Right forelimb (tissue), 1 donor: ENCODE measurements around the gene HTD2.

Experiments used
- DNase-seq: peaks from one replicate; pipeline ENCODE4 v3.0.0-alpha.2; 2018

Gene HTD2

DNA sequence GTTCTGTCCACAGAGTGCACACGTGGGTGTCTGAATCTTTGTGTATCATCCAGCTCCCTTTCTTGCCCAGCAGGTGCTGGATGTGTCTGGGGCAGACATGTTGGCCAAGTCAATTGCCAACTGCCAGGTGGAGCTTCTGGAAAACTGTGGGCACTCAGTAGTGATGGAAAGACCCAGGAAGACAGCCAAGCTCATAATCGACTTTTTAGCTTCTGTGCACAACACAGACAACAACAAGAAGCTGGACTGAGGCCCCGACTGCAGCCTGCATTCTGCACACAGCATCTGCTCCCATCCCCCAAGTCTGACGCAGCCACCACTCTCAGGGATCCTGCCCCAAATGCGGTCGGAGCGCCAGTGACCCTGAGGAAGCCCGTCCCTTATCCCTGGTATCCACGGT lies 12.8 kb upstream of the HTD2 start:
- DNase-seq = no peak

DNA sequence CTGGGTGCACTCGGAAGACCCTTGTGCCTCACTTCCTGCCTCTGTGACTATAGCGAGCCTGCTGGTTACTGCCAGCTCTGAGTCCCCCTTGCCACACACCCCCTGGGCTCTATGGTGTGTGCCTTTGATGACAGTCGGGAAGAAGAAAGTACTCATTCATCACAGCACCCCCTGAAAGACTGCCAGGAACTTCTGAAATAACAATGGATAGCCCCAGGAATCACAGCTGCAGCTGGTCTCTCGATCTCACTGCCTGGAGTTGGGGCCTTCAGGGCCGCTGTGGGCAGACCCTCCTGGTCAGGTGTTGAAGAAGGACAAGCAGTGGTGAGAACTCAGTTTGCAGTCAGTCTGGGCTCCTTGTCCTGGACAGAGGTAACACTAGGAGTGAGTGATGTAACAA lies 10.1 kb upstream of the HTD2 start:
- DNase-seq = no peak

DNA sequence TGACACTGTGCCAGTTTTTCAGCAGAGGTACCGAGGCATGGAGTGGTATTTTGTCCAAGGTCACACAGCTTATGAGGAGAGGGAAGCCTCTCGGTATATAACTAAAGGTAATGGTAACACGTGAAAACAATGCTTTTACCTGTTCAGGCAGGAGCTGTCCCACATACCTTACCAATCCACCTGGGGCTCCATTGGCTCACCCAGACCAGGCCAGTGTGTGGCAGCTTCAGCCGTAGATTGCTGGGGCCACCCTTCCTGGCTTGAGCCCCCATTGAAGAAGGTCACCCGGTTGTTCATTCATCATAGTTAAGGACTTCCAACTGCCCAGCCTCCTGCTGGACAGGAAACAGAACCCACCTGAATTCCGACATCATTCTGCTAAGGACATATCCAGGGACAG lies 9.5 kb upstream of the HTD2 start:
- DNase-seq = no peak

DNA sequence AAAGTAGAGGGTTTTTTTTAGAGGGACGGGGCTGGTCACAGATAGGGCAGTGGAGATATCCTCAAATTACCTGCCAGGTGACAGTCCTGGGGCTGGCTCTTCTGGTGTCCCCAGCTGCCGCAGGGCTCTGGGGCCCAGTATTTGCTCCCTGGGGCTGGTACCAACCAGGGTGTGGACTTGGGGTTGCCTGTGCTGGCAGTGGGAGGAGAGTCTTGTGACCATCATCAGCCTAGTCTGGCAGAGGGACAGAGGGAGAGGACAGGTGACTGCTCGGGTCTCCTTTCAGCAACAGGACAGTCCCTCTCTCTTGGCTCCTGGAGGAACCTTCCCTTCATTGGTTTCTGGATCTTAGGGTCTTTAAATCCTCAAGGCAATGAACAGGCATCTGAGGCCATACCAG lies 8.1 kb upstream of the HTD2 start:
- no peak for DNase-seq

DNA sequence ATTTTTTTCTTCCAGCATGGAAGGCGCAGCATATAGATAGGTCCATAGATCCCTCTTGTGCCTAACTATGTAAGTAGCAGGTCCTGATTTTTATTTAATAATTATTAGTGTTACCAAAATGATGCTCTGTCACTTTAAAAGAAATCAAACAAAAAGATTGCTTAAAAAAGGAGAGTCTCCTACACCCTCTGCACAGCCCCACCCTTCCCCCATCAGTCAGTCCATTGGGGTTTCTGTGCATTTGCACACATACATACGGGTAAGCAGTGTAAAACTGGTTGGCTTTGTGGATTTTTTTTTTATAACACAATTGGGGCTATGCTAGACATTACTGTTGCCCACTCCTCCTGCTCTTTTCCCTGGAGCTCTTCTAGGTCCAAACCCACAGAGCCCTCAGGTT lies 7.2 kb upstream of the HTD2 start:
- DNase-seq = no peak

DNA sequence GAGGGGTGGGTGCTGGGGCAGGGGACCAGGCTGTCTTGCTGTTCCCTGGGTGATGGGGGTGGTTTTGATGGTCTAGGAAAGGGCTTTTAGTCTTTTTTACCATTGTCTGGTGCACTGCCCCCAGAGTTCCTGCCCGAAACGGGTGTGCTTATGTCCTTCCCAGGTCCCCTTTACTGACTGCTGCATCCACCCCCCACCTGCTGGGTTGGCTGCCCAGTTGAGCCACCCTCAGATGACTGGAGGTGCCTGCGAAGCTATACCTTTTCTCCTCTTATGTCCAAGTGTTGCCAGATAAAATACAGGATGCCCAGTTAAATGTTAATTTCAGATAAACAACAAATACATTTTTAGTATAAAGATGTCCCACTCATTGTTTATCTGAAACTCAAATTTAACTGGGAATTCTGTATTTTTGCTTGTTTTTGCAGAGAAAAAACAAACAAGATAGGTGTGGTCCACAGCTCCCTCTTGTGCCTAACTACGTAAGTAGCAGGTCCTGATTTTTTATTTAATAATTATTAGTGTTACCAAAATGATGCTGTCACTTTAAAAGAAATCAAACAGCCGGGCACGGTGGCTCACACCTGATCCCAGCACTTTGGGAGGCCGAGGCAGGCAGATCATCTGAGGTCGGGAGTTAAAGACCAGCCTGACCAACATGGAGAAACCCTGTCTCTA lies 6.3 kb upstream of the HTD2 start:
- no peak for DNase-seq

DNA sequence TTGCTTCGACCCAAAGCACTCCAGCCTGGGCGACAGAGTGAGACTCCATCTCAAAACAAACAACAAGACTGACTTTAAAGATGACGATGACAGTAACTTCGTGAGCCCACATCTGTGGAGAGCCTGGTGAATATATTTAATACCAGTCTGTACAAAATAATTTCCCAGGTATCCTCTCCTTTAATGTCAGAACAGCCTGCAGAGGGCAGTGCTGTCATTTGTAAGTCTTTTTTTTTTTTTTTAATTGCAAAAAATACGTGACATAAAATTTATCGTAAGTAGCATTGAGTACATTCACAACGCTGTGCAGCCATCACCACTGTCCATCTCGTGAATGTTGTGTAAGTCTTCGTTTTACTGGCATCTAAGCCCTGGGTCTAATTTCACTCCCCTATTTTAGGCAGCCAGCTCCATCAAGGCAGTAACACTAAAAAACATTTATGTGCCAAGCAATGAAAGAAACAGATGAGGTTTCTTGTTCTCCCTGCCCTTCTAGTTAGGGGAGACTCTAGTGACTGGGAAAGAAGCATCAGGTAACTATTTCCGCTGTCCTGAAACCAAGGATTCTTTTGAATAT lies 1.4 kb downstream of the HTD2 start:
- no peak for DNase-seq

DNA sequence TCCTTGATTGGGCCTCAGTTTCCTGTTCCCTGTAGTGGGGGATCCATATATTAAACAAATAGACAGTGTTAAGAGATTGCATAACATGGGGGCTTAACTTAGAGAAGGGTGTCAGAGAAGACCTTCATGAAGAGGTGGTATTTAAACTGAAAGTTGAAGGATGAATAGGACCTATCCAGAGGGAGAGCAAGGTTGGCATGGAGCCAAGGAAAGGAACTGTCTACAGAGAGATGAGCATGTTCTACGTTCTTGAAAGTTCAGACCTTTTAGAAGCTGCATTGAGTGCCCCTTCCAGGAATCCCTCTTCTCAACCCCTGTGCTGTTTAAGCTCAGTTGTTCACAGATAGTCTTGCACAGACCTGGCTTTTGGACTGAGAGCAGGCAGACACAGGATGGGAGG lies 2.4 kb downstream of the HTD2 start:
- DNase-seq = no peak

DNA sequence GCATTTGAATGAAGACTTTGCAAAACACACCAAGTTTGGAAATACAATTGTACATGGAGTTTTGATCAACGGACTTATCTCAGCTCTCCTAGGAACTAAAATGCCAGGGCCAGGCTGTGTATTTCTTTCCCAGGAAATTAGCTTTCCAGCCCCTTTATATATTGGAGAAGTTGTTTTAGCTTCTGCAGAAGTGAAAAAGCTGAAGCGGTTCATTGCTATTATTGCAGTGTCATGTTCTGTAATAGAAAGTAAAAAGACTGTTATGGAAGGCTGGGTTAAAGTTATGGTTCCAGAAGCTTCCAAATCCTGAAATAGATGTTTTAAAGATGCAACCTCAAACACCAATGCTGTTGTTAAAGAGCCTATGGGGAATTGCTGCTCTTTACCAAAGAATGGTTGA lies 11.5 kb downstream of the HTD2 start:
- DNase-seq = no peak

DNA sequence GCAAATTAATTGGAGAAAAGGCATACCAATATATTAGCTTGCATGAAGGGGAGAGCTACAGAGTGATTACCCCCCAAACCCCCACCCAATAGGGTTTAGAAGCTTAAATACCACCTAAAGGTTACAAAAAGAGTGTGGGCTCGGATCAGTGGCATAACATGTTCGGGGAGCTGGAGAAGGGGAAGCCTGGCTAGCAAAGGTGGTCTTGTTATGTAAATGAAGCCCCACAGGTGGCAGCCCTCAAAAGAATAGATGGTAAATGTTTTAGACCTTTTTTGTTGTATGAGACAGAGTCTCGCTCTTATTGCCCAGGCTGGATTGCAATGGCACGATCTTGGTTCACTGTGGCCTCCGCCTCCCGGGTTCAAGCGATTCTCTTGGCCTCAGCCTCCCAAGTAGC lies 15.5 kb downstream of the HTD2 start:
- no peak for DNase-seq

DNA sequence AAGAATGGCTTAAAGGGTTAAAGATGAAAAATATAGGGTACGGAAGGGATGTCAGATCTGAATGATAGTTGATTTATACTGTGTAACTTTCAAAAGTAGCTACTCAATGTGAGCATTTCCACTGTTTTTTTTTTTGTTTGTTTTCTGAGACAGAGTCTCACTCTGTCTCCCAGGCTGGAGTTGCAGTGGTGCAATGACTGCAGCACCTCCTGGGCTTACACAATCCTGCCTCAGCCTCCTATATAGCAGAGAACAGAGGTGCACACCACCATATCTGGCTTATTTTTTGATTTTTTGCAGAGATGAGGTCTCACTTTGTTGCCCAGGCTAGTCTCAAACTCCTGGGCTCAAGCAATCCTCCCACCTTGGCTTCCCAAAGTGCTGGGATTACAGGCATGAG lies 16.5 kb downstream of the HTD2 start:
- DNase-seq = no peak

DNA sequence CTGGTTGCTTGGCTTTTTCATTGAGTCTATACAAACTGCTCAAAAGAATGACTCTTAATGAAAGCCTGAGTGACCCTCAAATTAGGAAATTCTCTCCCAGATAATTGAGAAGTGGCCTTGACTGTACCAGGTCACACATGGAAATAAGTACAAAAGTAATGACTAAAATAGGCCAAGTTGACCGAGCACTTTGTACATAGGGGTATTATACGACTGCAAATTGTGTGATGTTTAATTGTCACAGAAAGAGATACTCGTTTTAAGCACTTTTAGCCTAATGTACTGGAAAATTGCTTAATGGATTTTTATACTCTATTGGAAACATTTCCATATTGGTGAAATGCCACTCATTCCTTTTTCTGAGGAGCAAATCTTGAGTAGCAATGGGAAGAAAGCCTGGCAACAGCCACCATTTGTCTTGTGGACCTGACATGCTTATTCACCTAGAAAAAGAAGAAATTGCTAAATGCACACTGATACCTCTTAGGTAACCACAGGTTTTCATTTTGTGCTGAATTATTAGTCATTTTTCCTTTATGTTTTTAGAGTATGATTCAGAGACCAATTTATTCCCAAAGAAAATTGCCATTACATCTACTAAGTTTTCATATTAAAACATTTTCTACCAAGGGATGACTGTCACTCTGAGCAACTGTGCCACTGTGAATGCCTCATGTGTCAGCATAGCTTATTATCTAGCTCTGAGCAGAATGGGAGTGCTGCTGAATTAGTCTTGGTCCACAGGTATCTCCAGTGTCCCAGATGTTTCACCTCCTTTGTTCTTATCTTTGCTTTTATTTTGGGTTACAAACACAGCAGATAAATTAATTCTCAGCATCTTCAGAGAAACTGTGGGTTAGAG lies 17.4 kb downstream of the HTD2 start:
- no peak for DNase-seq

DNA sequence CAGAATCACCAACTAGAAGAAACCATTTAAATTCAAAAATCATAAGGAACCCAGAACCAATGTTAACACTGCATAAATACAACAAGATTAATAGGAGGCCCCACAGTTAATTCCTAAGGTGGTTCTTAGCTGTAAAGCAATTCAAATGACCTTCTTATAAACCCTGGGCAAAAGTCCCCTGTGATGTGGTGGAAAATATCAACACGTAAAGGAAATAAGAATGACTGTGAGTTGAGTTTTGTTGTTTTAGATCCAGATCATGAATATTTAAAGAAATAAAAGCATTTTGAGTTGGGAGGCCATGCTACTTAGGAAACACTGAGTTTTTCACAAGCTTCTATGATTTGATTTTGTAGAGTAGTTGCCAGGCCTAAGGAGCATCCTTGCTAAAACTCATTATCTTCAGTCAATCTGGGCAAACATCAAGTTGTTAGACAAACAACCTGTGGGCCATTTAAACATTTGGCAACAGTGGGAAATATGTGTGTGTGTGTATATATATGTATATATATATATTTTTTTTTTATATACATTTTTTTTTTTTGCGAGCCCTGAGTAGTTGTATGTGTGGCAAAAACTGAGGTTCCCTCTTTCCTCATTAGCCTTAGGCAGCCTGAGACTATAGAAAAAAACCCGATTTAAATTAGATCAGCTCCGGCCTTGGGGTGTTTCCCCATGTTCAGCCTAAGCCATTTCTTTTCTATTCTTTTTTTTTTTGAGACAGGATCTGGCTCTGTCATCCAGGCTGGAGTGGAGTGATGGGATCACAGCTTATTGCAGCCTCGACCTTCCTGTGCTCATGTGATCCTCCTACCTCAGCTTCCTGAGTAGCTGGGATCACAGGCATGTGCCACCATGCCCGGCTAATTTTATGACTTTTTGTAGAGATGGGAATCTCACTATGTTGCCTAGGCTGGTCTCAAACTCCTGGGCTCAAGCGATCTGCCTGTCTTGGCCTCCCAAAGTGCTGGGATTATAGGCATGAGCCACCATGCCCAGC lies 18.4 kb downstream of the HTD2 start:
- no peak for DNase-seq

DNA sequence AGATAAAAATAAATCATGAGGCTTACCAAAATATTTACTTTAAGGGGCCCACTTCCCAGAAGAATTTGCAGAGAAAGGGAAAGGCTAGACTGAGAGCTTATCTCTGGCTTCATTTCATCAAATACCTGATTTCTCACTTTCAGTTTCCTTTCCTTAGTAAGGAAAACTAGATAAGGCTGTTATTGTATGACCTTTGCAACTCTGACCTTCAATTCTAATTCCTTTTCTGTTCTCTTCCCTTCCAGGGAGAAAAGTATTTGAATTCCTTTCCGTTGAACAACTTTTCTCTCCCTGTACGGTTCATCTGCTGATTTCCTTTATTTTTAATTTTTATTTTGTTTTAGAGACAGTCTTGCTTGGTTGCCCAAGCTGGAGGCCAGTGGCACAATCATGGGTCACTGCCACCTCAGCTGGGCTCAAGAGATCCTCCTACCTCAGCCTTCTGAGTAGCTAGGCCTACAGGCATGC lies 19.2 kb downstream of the HTD2 start:
- no peak for DNase-seq

DNA sequence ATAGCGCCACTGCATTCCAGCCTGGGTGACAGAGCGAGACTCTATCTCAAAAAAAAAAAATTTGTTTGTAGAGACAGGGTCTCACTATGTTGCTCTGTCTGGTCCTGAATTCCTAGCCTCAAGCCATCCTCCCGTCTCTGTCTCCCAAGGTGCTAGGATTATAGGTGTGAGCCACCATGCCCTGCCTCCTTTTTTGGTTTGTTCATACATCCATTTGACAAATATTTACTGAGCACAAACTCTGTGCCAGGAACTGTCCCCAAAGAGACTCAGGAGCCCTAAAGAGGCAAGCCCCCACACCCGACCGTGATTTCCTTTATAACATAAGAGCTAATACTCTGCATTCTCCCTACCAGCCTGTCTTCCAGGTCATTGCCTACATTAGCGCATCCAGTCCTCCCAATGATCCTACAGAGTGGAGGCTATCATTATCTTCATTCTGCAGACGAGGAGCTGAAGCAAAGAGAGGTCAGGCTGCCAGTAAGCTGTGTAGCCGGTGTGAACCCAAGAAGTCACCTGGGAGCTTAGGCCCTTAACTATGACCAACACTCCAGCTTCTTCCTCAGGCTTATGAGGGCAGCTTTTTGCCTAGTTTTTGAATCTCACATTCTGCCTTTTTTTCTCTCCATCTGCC lies 20.1 kb downstream of the HTD2 start:
- DNase-seq = no peak

DNA sequence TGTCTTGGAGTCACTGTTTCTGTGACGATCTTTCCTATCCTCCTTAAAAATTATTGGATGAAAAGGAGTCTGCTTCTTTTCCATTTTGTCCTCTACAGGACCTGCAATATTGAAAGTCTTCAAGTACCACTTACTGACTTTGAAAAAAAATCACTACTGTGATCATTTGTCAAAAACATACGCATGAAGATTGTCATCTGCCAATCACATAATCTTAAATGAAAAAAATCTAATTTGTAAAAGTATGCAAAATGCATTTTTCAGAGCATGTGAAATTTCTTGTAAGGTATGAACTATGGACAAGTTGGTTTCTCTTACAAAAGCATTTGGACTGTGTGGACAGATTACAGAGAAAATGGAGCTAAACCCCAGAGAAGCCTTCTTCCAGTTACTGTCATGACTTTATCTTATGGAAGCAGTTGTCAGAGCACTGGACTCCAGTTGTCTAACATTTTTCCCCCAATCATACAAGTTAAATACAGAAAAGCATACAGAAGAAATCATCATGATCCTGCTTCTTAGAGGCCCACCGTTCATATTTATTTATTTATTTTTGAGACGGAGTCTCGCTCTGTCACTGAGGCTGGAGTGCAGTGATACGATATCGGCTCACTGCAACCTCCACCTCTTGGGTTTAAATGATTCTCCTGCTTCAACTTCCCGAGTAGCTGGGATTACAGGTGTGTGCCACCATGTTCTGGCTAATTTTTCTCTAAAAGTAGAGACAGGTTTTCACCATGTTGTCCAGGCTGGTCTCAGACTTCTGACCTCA lies 23.0 kb downstream of the HTD2 start:
- no peak for DNase-seq

DNA sequence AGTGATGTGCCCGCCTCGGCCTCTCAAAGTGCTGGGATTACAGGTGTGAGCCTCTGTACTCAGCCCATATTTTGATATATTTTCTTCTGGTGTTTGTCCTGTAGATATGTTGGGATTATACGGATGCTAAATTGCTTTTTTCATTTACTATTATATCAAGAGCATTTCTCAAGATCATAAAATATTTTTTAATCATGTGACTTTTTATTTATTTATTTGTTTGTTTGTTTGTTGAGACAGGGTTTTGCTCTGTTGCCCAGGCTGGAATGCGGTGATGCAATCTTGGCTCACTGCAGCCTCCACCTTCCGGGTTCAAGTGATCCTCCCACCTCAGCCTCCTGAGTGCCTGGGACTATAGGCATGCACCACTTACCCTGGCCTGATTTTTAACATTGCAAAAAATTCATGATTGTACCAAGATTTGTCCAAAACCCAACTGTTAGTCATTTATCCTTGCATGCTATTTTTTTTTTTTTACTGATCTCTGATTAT lies 23.6 kb downstream of the HTD2 start:
- no peak for DNase-seq

DNA sequence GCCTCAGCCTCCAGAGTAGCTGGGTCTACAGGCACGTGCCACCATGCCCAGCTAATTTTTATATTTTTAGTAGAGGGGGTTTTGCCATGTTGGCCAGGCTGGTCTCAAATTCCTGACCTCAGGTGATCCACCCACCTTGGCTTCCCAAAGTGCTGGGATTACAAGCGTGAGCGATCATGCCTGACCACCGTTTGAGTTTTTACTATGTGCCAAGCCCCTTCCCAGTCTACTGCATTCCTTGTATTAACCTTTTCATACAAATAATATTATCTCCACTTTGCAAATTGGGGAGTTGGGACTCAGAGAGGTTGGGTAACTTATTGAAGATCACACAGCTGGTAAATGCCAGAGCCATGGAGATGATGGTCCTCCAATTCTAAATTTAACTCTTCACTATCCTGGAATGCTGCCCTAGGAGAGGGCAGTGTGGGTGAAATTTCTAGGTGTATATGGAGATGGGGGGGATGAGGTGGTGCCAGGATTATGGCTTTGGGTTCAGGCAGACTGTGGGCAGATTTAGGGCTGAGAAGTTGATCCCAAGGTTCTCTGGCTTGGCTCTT lies 25.4 kb downstream of the HTD2 start:
- DNase-seq = no peak

DNA sequence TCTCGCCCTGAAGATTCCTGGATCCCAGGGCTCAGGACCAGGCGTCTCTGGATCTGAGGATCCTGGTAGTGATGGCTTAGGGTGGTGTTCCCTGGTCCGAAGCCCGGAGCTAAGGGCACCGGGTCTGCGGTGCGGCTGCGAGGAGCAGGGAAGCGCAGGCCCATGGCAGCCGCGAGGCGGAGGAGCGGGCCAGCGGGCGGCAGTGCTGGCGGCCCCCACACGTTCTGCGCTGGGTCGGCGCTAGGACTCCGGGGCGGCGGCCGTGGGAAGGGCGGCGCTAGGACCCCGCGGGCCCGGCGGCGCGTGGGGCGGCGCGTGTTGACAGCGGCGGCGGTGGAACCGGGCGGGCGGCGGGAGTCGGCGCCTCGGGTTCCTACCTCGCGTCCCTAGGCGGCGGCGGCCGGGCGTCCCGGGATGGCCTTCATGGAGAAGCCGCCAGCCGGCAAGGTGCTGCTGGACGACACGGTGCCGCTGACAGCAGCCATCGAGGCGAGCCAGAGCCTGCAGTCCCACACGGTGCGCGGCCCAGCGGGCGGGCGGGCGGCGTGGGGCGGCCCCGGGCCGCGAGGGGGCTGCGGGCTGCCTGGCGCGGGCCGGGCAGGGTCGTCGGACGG lies 26.4 kb downstream of the HTD2 start, which contains the start of gene PXK:
Gene PXK (plus strand): TSS at position 318 of the 614 bp plus-strand sequence. CDS start 97 bp downstream, at position 415.
- peak; percentile 89 for DNase-seq
